ENCODE measurements around the gene GNPTG. TPM values are rescaled to one million over a fixed set of nuclear protein-coding genes. Genes with fewer than 3 reads are reported as not detected.

Gene GNPTG
- total RNA-seq, 4 donors from 2014 or later = 51.1 to 117 (median 71.6) TPM

DNA sequence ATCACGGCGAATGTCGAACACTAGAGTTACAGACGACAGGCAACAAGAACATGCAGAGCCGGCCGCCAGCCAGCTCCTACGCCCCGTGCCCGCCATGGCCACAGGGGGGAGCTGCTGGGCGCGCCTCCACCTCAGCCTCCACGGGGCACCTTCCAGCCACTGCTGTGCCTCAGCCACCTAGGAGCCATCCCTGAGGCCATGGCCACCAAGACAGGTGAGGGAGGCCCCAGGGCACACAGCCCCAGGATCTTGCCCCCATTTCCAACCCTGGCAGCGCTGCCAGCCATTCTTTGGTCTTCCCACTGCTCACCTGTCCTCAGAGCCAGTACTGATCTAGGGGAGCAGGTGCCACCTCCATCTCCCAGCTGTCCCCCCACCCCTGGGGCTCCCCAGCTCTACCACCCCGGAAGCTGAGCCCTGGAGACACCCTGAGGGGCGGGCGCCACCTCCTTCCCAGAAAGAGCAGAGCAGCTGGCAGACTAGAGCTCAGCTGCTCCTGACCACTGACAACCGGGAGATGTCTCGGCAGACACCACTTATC, 11.8 kb downstream of the GNPTG start:
- Histone ChIP-seq H3K4me1 (no peaks in the 10 kb centered on the region), H3K27me3 (no peaks in the 10 kb centered on the region), H3K4me3 (no peak overlapping the region), H3K27ac (no peak overlapping the region), H3K36me3 (peaks cover 0 to 96% (median 11%) of the 10 kb centered on the region in 3 donors), H3K9me3 (no peaks in the 10 kb centered on the region)
- peak in 1 of 2 donors; percentile 11 for DNase-seq (ENCODE audit: low spot score in 2 of 2)
- 51 to 63% methylated on average over 18 of the region's 18 CpGs for WGBS, 2 donors
- TF ChIP-seq, protein P1, sequence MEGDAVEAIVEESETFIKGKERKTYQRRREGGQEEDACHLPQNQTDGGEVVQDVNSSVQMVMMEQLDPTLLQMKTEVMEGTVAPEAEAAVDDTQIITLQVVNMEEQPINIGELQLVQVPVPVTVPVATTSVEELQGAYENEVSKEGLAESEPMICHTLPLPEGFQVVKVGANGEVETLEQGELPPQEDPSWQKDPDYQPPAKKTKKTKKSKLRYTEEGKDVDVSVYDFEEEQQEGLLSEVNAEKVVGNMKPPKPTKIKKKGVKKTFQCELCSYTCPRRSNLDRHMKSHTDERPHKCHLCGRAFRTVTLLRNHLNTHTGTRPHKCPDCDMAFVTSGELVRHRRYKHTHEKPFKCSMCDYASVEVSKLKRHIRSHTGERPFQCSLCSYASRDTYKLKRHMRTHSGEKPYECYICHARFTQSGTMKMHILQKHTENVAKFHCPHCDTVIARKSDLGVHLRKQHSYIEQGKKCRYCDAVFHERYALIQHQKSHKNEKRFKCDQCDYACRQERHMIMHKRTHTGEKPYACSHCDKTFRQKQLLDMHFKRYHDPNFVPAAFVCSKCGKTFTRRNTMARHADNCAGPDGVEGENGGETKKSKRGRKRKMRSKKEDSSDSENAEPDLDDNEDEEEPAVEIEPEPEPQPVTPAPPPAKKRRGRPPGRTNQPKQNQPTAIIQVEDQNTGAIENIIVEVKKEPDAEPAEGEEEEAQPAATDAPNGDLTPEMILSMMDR (IDR thresholded peaks at IDR 0.05) = peak; percentile 46 to 77 (median 53)
- no peak for TF ChIP-seq POLR2A (IDR thresholded peaks at IDR 0.05)
- TF ChIP-seq EP300 (IDR thresholded peaks at IDR 0.05) = no peak

DNA sequence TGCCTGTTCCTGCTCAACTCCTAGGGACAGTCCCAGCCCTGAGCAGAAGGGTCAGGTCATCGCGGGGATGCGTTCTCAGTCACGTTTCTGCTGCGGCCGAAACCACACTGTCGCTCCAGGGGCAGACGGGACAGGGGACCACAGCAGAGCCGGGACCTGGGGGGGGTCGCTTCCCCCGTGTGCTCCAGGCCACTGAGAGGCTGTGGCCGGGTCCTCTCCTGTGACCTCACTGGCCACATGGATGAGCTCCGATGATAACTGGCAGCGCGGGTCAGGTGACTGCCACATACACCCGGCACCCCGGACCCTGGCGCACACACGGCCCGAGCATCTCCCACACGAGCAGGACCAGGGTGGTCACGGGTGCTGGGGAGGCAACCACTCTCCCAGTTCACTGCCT, 12.8 kb downstream of the GNPTG start:
- no peak overlapping the region for H3K27ac ChIP-seq
- no peaks in the 10 kb centered on the region for H3K9me3 ChIP-seq
- TF ChIP-seq POLR2A (IDR thresholded peaks at IDR 0.05) (no peak), EP300 (IDR thresholded peaks at IDR 0.05) (no peak)
- TF ChIP-seq, protein P1 (IDR thresholded peaks at IDR 0.05) = no peak
- 88 to 92% methylated on average over 16 to 19 of the region's 22 CpGs for WGBS, 2 donors
- H3K4me3 ChIP-seq = no peak overlapping the region
- no peak for DNase-seq (ENCODE audit: low spot score in 2 of 2)
- no peaks in the 10 kb centered on the region for H3K4me1 ChIP-seq
- peaks cover 0 to 92% (median 11%) of the 10 kb centered on the region in 3 donors for H3K36me3 ChIP-seq
- H3K27me3 ChIP-seq = no peaks in the 10 kb centered on the region

DNA sequence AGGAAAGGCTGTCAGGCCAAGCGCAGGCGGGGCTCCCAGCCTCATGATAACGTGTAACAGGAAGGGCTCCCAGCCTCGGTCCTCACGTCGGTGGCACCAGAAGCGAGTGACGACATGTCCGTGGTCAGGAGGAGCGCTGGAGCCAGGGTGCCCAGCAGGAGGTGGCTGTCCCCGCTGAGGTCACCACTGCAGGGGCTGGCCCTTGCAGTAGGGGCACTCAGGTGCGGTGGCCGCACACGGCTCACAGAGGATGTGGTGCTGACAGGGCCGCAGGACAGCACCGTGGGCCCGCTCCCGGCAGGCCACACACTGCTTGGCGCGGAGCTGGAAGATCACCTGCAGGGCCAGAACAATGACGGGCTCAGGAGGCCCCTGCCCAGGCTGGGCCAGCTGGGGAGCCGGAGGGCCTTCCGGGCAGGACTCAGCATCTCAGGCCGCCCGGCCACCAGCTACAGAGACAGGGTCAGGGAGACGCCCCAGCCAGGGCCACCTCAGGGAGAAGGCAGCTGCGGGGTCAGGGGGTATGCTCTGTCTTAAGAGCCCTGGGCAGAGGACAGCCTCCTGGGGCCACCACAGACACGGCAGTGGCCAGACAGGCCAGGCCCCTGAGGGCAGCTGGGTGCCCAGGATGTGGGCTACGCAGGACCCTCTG, 14.5 kb downstream of the GNPTG start:
- peaks cover 0 to 92% (median 11%) of the 10 kb centered on the region in 3 donors for H3K36me3 ChIP-seq
- TF ChIP-seq, protein P1 (IDR thresholded peaks at IDR 0.05) = no peak
- no peak for TF ChIP-seq POLR2A (IDR thresholded peaks at IDR 0.05)
- TF ChIP-seq EP300 (IDR thresholded peaks at IDR 0.05) = no peak
- H3K4me3 ChIP-seq = no peak overlapping the region
- no peak overlapping the region for H3K27ac ChIP-seq
- H3K4me1 ChIP-seq = no peaks in the 10 kb centered on the region
- WGBS, 2 donors = 85 to 89% methylated on average over 16 to 24 of the region's 29 CpGs
- no peak for DNase-seq (ENCODE audit: low spot score in 2 of 2)
- H3K27me3 ChIP-seq = no peaks in the 10 kb centered on the region
- no peaks in the 10 kb centered on the region for H3K9me3 ChIP-seq

DNA sequence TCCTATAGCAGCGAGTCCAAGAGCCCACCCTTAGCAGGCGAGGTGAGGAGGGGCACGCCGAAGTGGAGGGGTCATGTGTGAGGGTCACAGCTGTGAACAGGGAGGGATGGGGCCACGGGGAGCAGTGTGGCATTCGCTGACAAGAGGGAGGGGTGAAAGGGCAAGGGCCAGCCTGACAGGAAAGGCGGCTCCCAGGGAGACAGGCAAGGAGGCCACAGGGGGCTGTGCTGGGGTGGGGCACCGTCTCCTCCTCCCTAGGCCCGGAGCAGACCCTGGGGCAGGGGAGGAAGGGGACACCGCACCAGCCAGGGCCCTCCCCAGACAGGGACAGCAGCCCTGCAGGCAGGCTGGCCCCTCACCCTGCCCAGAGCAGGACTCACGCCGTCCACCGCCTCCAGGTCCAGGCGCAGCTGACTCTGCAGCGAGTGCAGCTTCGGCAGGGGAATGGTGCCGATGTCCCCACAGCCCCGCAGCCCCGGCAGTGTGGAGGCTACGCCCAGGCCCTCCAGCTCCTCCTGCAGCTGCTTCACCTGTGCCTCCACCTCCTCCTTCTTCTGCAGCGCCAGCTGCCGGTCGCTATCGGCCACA, 15.1 kb downstream of the GNPTG start:
- no peak for TF ChIP-seq EP300 (IDR thresholded peaks at IDR 0.05)
- TF ChIP-seq POLR2A (IDR thresholded peaks at IDR 0.05) = no peak
- TF ChIP-seq, protein P1 (IDR thresholded peaks at IDR 0.05) = no peak
- H3K36me3 ChIP-seq = peaks cover 0 to 92% (median 11%) of the 10 kb centered on the region in 3 donors
- DNase-seq (ENCODE audit: low spot score in 2 of 2) = no peak
- H3K4me3 ChIP-seq = no peak overlapping the region
- H3K27me3 ChIP-seq = no peaks in the 10 kb centered on the region
- no peaks in the 10 kb centered on the region for H3K9me3 ChIP-seq
- WGBS, 2 donors = 80% methylated on average over 20 to 24 of the region's 24 CpGs
- H3K27ac ChIP-seq = no peak overlapping the region
- H3K4me1 ChIP-seq = no peaks in the 10 kb centered on the region
